ENCODE results near the gene TARM1.

DNA sequence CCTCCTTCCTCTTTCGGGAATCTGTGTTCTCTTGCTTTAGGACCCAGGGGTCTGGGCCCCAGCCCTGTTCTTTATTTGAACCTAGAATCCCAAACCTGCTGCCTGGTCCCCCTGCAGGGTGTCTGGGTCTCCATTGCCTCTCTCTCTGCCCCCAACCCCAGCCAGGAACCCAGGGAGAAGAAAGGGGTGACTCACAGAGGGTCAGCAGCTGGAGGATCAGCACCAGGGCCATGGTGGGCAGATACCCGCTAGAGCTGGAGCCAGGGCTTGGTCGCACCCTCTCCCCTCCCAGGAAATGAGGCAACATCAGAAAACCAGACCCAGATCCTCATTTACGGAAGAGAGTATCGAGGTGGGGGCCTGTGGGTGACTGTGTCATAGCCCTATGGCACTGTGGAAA, 19.4 kb upstream of the TARM1 start, which contains the start of gene OSCAR:
- TF ChIP-seq, protein P1, sequence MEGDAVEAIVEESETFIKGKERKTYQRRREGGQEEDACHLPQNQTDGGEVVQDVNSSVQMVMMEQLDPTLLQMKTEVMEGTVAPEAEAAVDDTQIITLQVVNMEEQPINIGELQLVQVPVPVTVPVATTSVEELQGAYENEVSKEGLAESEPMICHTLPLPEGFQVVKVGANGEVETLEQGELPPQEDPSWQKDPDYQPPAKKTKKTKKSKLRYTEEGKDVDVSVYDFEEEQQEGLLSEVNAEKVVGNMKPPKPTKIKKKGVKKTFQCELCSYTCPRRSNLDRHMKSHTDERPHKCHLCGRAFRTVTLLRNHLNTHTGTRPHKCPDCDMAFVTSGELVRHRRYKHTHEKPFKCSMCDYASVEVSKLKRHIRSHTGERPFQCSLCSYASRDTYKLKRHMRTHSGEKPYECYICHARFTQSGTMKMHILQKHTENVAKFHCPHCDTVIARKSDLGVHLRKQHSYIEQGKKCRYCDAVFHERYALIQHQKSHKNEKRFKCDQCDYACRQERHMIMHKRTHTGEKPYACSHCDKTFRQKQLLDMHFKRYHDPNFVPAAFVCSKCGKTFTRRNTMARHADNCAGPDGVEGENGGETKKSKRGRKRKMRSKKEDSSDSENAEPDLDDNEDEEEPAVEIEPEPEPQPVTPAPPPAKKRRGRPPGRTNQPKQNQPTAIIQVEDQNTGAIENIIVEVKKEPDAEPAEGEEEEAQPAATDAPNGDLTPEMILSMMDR (IDR thresholded peaks at IDR 0.05; ENCODE audit: insufficient read depth, low read length, poor library complexity, severe bottlenecking): no peak
- TF ChIP-seq EZH2phosphoT487 (conservative IDR thresholded peaks at IDR 0.05; ENCODE audit: low read length): no peak

Data from SU-DHL-6 (cell line).